Stimulated activated CD8-positive, alpha-beta memory T cell treated with anti-CD3 and anti-CD28 coated beads, Interleukin-7, amount 100 ng/mL, for 48 hours (primary cell): ENCODE results near the gene ADGB.

Experiments
- DNase-seq, 2 donors: peaks; one replicate each; pipeline ENCODE4 v3.0.0-alpha.2; 2020; ENCODE audit warnings: low read depth in 1 of 2; ENCODE audit errors: extremely low read depth in 1 of 2

The ADGB gene

GRCh38 chr6:146859795-146860495, 261.2 kb downstream of the ADGB start:
- DNase-seq, result no peak

- DNase-seq, result no peak
These were observed 261.8 kb downstream of the ADGB start for GRCh38 chr6:146860583-146860982.

DNA sequence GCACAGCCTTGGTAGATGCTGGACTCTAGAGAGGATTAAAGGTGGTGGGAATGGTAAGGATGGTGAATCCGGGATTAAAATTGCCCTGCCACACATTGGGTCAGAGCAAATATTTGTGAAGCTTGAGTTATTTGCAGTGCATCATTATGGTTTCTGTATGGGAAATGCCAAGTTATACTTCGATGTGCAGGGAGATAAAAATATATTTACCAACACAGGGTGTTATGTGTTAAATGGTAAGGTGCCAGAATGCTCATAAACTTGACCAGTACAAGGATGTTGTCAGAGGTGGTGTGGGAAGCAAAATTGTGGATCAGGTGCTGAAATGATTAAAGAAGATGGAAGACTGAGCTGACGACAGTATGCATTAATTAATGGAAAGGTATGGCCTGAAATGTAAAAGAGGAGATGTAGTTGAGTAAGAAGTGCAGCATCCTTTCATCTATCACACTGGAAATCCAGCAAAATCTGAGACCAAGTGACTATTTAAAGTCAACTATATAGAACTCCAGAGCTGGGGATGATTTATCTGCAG, 262.3 kb downstream of the ADGB start:
- DNase-seq, result no peak

DNA sequence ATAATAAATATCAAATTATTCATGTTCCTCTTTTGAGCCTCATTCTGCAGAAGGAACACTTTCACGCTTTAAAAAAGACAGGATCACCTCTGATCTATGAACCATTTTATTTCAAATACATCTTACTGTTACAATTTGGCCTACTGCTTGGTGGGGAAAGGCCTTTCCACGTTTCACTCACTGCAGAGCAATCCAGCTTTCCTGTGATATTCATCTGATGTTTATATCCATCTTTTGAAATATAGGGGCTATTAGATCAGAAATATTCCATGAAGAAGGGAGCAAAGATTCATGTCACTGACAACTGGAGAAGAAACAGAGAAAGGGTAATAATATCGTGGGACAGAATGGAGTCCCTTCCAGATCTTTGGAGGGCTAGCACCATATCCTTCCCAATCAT, 262.9 kb downstream of the ADGB start:
- no peak for DNase-seq

- no peak for DNase-seq
These were observed 263.7 kb downstream of the ADGB start for GRCh38 chr6:146862508-146862919.

DNA sequence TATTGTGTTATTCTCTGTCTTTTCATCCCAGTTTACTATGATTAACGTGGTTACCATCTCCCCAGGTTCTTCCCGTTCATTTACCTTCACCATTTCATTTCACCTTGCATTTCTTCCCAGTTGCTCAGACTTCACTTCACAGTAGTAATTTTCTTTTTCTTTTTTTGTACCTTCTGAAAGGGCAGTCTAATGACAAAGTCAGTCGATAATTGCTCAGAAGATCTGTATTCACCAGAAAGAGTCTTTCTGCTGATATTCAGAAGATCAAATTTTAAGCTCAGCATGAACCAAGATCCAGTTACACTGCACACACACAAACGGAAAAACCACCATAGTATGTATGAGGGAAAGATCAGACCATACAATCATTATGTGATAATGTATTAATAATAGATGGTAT, 265.5 kb downstream of the ADGB start:
- DNase-seq, result no peak

DNA sequence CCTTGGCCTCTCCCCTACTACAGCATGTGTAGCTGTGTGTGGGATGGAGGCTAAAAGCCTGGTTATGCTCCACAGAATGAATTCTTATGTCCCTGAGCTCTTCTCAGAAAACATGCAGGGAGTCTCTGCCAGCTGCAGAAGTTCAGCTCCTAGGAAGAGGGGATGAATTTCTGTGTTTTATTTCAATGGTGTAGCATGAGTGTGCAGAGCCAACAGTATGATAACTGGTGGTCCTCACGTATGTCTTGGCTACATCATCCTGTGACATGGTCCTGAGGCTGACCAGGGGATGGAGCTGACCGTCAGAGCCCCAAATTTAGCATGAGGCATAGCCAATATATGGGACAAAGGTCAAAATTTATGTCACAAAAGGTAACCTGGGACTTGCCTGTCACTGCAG, 266.1 kb downstream of the ADGB start:
- no peak for DNase-seq
